ENCODE measurements around the gene ZNF335.
"Not testable (repeated sequence)": the region's sequence is repeated elsewhere in the genome, so short reads cannot be mapped to it uniquely, and the experiment has no call there.

Gene ZNF335

DNA sequence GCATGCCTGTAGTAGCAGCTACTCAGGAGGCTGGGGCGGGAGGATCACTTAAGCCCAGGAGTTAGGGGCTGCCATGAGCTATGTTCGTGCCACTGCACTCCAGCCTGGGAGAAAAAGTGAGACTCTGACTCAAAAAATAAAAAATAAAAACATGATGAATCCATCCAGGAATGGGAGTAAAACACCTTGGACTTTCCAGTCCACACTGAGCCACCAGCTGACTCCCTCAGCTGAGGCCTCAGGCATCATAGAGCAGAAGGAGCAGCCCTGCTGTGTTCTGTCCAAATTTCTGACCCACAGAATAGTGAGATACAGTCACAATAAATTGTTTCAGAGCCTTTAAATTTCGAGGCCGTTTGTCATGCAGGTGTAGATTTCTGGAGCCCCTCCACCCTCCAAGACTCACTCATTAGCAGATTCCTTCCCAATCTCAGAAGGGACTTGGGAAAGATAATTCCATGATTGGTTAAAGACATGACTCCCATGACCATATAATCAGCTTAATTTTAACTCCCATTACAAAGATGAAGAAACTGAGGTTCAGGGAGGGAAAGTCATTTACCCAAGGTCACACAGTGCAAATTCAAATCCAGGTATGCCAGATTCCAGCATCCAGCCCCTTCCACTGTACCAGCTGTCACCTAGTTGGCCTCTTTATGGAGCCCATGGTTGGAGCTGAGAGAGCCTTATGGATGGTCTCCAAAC lies 27.7 kb upstream of the ZNF335 start:
- no peaks in the 10 kb centered on the region for H3K79me2 ChIP-seq (ENCODE audit: insufficient read depth, low read depth)
- H3K9ac ChIP-seq = no peak overlapping the region
- H3K4me3 ChIP-seq (IDR thresholded peaks at IDR 0.05; ENCODE audit: insufficient read depth, low read depth, low read length) = no peak overlapping the region
- peaks cover 14% of the 10 kb centered on the region for H3K4me1 ChIP-seq (ENCODE audit: low read depth, poor library complexity, severe bottlenecking)
- H3K27me3 ChIP-seq (ENCODE audit: insufficient read depth, low read depth) = peaks cover 7% of the 10 kb centered on the region; the same call in 1 of the 2 replicates
- H3K27ac ChIP-seq = no peak overlapping the region
- H3K36me3 ChIP-seq (ENCODE audit: insufficient read depth) = no peaks in the 10 kb centered on the region
- no peak overlapping the region for H2AFZ ChIP-seq (ENCODE audit: low read depth)
- H4K20me1 ChIP-seq (ENCODE audit: insufficient read depth) = no peaks in the 10 kb centered on the region
- TF ChIP-seq, protein P1, sequence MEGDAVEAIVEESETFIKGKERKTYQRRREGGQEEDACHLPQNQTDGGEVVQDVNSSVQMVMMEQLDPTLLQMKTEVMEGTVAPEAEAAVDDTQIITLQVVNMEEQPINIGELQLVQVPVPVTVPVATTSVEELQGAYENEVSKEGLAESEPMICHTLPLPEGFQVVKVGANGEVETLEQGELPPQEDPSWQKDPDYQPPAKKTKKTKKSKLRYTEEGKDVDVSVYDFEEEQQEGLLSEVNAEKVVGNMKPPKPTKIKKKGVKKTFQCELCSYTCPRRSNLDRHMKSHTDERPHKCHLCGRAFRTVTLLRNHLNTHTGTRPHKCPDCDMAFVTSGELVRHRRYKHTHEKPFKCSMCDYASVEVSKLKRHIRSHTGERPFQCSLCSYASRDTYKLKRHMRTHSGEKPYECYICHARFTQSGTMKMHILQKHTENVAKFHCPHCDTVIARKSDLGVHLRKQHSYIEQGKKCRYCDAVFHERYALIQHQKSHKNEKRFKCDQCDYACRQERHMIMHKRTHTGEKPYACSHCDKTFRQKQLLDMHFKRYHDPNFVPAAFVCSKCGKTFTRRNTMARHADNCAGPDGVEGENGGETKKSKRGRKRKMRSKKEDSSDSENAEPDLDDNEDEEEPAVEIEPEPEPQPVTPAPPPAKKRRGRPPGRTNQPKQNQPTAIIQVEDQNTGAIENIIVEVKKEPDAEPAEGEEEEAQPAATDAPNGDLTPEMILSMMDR (conservative IDR thresholded peaks at IDR 0.05; ENCODE audit: low read depth, low read length) = no peak
- H3K4me2 ChIP-seq = no peak overlapping the region

DNA sequence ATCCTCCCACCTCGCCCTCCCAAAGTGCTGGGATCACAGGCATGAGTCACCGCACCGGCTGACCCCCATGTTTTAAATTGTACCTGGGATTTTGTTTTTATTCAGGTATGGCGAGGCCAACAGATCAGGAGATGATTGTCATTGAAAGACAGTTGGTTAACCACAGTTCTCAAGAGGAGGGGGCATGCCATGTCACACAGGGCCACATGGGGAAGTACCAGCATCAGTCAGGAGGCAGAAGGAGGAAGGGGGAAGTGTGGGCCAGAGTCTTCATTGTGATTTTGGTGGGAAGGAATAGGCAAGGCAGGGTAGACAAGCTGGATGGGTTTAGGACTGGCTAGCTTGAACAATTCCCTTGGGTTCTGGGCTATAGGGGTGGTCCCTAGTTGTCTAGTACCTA lies 26.8 kb upstream of the ZNF335 start:
- Histone ChIP-seq H3K4me1 (ENCODE audit: low read depth, poor library complexity, severe bottlenecking) (peaks cover 7% of the 10 kb centered on the region), H2AFZ (ENCODE audit: low read depth) (no peak overlapping the region), H3K79me2 (ENCODE audit: insufficient read depth, low read depth) (no peaks in the 10 kb centered on the region), H4K20me1 (ENCODE audit: insufficient read depth) (no peaks in the 10 kb centered on the region), H3K27me3 (ENCODE audit: insufficient read depth, low read depth) (peaks cover 7% of the 10 kb centered on the region; the same call in 1 of the 2 replicates), H3K4me3 (IDR thresholded peaks at IDR 0.05; ENCODE audit: insufficient read depth, low read depth, low read length) (no peak overlapping the region), H3K36me3 (ENCODE audit: insufficient read depth) (no peaks in the 10 kb centered on the region), H3K9ac (no peak overlapping the region), H3K27ac (no peak overlapping the region), H3K4me2 (no peak overlapping the region)
- TF ChIP-seq, protein P1 (conservative IDR thresholded peaks at IDR 0.05; ENCODE audit: low read depth, low read length) = no peak

DNA sequence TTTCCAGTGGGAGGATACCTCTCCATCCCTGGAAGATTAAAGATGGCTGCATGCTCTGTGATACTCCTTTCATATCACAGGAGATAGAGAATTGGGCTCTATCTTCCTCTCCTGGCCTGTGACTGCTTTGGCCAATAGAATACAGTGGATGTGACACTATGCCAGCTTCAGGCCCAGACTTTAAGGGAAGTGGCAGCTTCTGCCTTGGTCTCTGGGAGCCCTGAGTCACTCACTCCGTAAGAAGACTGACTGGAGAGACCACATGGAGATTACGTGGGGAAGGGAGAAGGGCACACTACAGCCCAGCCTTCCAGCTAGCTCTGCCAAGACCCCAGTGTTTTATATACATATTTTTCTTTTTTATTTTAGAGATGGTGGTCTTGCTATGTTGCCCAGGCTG lies 26.3 kb upstream of the ZNF335 start:
- H3K9ac ChIP-seq = no peak overlapping the region
- no peak overlapping the region for H3K27ac ChIP-seq
- H4K20me1 ChIP-seq (ENCODE audit: insufficient read depth) = no peaks in the 10 kb centered on the region
- H3K4me2 ChIP-seq = no peak overlapping the region
- no peaks in the 10 kb centered on the region for H3K36me3 ChIP-seq (ENCODE audit: insufficient read depth)
- H2AFZ ChIP-seq (ENCODE audit: low read depth) = no peak overlapping the region
- TF ChIP-seq, protein P1 (conservative IDR thresholded peaks at IDR 0.05; ENCODE audit: low read depth, low read length) = no peak
- H3K4me3 ChIP-seq (IDR thresholded peaks at IDR 0.05; ENCODE audit: insufficient read depth, low read depth, low read length) = no peak overlapping the region
- peaks cover 7% of the 10 kb centered on the region; the same call in 1 of the 2 replicates for H3K27me3 ChIP-seq (ENCODE audit: insufficient read depth, low read depth)
- H3K4me1 ChIP-seq (ENCODE audit: low read depth, poor library complexity, severe bottlenecking) = peaks cover 7% of the 10 kb centered on the region
- H3K79me2 ChIP-seq (ENCODE audit: insufficient read depth, low read depth) = no peaks in the 10 kb centered on the region

DNA sequence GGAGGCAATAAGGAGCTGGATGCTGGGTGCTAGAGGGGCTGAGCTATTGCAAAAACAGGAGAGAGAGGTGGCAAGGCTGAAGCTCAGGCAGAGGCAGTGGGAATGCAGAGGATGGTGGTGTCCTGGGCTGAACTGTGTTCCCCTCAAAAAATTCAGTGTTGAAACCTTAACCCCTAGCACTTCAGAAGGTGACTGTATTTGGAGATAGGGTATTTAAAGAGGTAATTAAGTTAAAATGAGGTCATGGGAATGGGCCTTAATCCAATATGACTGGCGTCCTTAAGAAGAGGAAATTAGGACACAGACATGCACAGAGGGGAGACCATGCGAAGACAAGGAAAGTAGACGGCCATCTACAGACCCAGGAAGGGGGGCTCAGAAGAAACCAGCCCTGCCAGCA lies 25.2 kb upstream of the ZNF335 start:
- H3K9ac ChIP-seq = no peak overlapping the region

DNA sequence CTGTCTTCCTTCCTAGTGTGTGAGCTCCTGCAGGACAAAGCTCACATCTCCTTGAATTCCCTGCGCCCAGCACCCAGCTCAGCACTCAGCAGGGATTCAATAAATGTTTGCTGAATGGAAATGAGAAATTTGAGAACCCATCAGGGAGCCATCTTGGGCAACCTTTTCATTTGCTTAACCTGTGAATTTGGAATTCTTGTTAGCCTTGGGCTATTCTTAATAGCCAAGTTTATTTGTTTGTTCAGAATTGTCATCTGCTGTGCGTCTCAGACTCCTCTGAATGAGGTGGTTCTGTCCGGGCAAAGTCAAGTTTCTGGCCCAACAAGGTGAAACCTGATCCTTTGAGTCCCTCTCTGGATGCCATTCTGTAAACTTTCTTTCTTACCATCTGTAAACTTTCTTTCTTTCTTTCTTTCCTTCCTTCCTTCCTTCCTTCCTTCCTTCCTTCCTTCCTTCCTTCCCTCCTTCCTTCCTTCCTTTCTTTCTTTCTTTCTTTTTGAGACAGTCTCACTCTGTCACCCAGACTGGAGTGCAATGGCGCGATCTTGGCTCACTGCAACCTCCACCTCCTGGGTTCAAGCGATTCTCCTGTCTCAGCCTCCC lies 23.6 kb upstream of the ZNF335 start:
- H3K27ac ChIP-seq; H3K4me1 ChIP-seq (ENCODE audit: low read depth, poor library complexity, severe bottlenecking); H4K20me1 ChIP-seq (ENCODE audit: insufficient read depth); H3K4me2 ChIP-seq; H3K79me2 ChIP-seq (ENCODE audit: insufficient read depth, low read depth); H3K27me3 ChIP-seq (ENCODE audit: insufficient read depth, low read depth); H3K9ac ChIP-seq; H2AFZ ChIP-seq (ENCODE audit: low read depth); H3K4me3 ChIP-seq (IDR thresholded peaks at IDR 0.05; ENCODE audit: insufficient read depth, low read depth, low read length); H3K36me3 ChIP-seq (ENCODE audit: insufficient read depth): not testable (repeated sequence)

More for the DNA sequence above, 25.2 kb upstream of the ZNF335 start:
- H3K36me3 ChIP-seq (ENCODE audit: insufficient read depth) = no peaks in the 10 kb centered on the region
- H4K20me1 ChIP-seq (ENCODE audit: insufficient read depth) = no peaks in the 10 kb centered on the region
- H3K4me3 ChIP-seq (IDR thresholded peaks at IDR 0.05; ENCODE audit: insufficient read depth, low read depth, low read length) = no peak overlapping the region
- H3K27ac ChIP-seq = no peak overlapping the region
- H3K79me2 ChIP-seq (ENCODE audit: insufficient read depth, low read depth) = no peaks in the 10 kb centered on the region
- no peak overlapping the region for H3K4me2 ChIP-seq
- H3K4me1 ChIP-seq (ENCODE audit: low read depth, poor library complexity, severe bottlenecking) = peaks cover 7% of the 10 kb centered on the region
- TF ChIP-seq, protein P1 (conservative IDR thresholded peaks at IDR 0.05; ENCODE audit: low read depth, low read length) = no peak
- no peak overlapping the region for H2AFZ ChIP-seq (ENCODE audit: low read depth)
- H3K27me3 ChIP-seq (ENCODE audit: insufficient read depth, low read depth) = peaks cover 7% of the 10 kb centered on the region; the same call in 1 of the 2 replicates

Measured in KMS-11 (cell line).